ENCODE data around the gene SPINK9. TPM values are rescaled to one million over a fixed set of nuclear protein-coding genes. Genes with fewer than 3 reads are reported as not detected.

The SPINK9 gene
- not detected for polyA plus RNA-seq (2013, experiment 1 of 4)
- polyA plus RNA-seq (2013, experiment 2 of 4): not detected
- not detected for polyA plus RNA-seq (2013, experiment 3 of 4)
- not detected for polyA plus RNA-seq (2013, experiment 4 of 4)

GRCh38 chr5:148335259-148335658 is at the start of gene SPINK9:
Gene SPINK9 (plus strand): TSS chr5:148335559. CDS start chr5:148335614, 55 bp downstream.
- WGBS, 2 experiments: 85 to 96% methylated on average over 3 of the region's 3 CpGs

DNA sequence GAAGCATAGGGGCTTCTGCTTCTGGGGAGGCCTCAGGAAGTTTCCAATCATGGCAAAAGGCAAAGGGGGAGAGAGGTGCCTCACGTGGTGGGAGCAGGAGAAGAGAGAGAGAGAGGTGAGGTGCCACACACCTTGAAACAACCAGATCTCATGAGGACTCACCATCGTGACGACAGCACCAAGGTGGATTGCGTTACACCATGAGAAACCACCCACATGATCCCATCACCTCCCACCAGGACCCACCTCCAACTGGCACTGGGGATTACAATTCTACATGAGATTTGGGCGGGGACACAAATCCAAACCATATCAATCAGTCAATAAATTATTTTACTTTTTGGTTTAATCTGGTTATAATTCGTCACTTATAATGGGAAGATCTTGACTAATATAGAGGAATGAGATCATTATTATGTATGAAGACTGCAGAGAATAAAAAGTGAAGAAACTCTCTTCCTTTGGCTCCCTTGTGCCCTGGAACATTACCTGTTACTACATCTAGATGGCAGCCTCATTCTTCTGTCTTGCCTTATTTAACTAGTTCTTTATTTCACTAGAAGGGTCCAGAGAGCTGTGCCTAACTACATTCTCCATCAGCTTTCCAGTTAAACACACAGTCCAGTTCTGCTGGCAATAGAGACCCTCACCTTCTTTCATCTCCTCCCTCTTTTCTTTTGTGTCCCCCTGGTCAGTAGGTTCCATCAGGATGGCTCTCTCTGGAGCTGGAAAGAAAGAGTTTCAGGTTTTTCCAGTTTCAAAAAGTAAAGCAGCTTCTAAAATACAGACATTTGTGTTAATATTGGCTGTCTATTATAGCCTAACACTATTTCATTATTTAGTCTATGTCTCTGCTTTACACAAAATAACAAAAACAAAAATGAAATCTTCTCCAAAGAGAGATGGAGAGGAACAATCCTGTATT is 44.8 kb upstream of the SPINK9 start:
- H3K36me3 ChIP-seq (ENCODE audit: control insufficient read depth, insufficient read depth, low read length): no peaks in the 10 kb centered on the region
- no peak overlapping the region for H3K27ac ChIP-seq (ENCODE audit: insufficient read depth, low read depth, low read length, poor library complexity, severe bottlenecking)
- no peak overlapping the region for H3K4me3 ChIP-seq (ENCODE audit: insufficient read depth, low read depth, low read length)
- H3K4me1 ChIP-seq (ENCODE audit: control insufficient read depth, insufficient read depth, low read length): no peaks in the 10 kb centered on the region
- H3K9me3 ChIP-seq (ENCODE audit: control insufficient read depth, low read length): no peaks in the 10 kb centered on the region
- no peaks in the 10 kb centered on the region for H3K27me3 ChIP-seq (ENCODE audit: control insufficient read depth, insufficient read depth, low read length, poor library complexity, severe bottlenecking)
- 39 to 54% methylated on average over 4 to 5 of the region's 6 CpGs for WGBS, 2 experiments

More at GRCh38 chr5:148335259-148335658, at the start of gene SPINK9:
- Histone ChIP-seq H3K27ac (ENCODE audit: insufficient read depth, low read depth, low read length, poor library complexity, severe bottlenecking) (no peak within 1 kb of the TSS), H3K27me3 (ENCODE audit: control insufficient read depth, insufficient read depth, low read length, poor library complexity, severe bottlenecking) (no peaks in the 10 kb centered on the region), H3K4me1 (ENCODE audit: control insufficient read depth, insufficient read depth, low read length) (no peaks in the 10 kb centered on the region), H3K36me3 (ENCODE audit: control insufficient read depth, insufficient read depth, low read length) (no peaks in the 10 kb centered on the region), H3K4me3 (ENCODE audit: insufficient read depth, low read depth, low read length) (no peak within 1 kb of the TSS), H3K9me3 (ENCODE audit: control insufficient read depth, low read length) (no peaks in the 10 kb centered on the region)

DNA sequence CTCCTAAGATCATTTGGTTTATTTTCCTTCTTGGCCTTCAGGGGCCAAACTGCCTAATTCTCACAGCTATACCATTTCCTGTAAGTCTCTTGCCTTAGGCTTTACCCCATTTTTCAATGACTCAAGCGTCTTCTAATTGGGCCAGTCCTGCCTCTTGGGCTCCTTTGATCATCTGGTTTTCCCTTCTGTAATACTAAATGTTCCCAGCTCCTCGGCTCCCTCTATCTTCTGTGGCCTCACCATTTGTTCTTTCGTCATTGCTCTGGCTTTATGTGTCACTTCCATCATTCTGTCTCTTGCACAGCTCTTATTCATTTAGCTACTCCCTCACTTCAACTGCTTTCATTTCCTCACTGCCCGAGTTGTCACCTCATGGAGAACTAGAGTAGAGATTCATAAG is 37.6 kb upstream of the SPINK9 start:
- Histone ChIP-seq H3K36me3 (ENCODE audit: control insufficient read depth, insufficient read depth, low read length) (no peaks in the 10 kb centered on the region), H3K27ac (ENCODE audit: insufficient read depth, low read depth, low read length, poor library complexity, severe bottlenecking) (no peak overlapping the region), H3K4me1 (ENCODE audit: control insufficient read depth, insufficient read depth, low read length) (no peaks in the 10 kb centered on the region), H3K4me3 (ENCODE audit: insufficient read depth, low read depth, low read length) (no peak overlapping the region), H3K9me3 (ENCODE audit: control insufficient read depth, low read length) (no peaks in the 10 kb centered on the region), H3K27me3 (ENCODE audit: control insufficient read depth, insufficient read depth, low read length, poor library complexity, severe bottlenecking) (no peaks in the 10 kb centered on the region)
- 77 to 83% methylated on average over 4 of the region's 4 CpGs for WGBS, 2 experiments

DNA sequence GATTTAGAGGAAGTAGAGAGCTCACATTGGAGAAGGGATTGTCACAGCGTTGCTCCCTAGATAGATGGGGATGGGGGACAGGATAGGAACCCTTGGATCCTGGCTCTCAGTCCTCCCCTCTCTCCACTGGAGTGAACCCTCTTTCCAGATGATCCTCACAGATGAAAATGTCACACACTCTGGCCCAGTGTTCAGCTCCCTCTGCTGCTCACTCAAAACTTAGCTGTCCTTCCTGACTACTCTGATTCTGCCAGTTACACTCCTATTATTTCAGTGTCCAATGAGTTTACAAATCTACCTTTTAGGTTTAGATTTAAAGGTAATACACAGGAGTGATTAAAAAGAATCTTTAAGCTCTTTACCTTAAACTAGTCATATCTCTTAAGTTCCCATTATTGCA is 28.9 kb upstream of the SPINK9 start:
- Histone ChIP-seq H3K9me3 (ENCODE audit: control insufficient read depth, low read length) (no peaks in the 10 kb centered on the region), H3K4me3 (ENCODE audit: insufficient read depth, low read depth, low read length) (no peak overlapping the region), H3K27me3 (ENCODE audit: control insufficient read depth, insufficient read depth, low read length, poor library complexity, severe bottlenecking) (no peaks in the 10 kb centered on the region), H3K4me1 (ENCODE audit: control insufficient read depth, insufficient read depth, low read length) (peaks cover 5% of the 10 kb centered on the region), H3K36me3 (ENCODE audit: control insufficient read depth, insufficient read depth, low read length) (no peaks in the 10 kb centered on the region), H3K27ac (ENCODE audit: insufficient read depth, low read depth, low read length, poor library complexity, severe bottlenecking) (no peak overlapping the region)
- WGBS, 2 experiments: 85 to 89% methylated on average over 1 of the region's 1 CpG

DNA sequence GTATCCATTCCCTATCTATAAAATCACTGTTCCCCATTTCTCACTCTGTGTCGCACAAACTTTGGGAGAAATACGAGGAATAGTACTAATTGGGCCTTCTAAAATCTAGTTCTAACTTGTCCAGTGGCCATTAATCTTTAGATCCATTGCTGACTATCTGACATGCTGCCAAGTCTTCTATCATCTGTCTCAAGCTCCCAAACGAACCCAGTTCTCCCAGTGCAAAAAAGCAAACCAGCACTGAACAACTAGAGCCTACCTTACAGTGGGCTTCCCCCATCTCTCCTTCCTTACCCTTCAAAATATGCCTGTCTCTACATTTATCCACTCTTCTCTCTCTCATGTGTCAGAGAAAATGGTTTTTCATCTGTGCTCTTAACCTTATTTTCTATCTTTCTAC is 26.3 kb upstream of the SPINK9 start:
- no peak overlapping the region for H3K4me3 ChIP-seq (ENCODE audit: insufficient read depth, low read depth, low read length)
- H3K4me1 ChIP-seq (ENCODE audit: control insufficient read depth, insufficient read depth, low read length): peaks cover 5% of the 10 kb centered on the region
- H3K36me3 ChIP-seq (ENCODE audit: control insufficient read depth, insufficient read depth, low read length): no peaks in the 10 kb centered on the region
- no peak overlapping the region for H3K27ac ChIP-seq (ENCODE audit: insufficient read depth, low read depth, low read length, poor library complexity, severe bottlenecking)
- WGBS, 2 experiments: 85 to 94% methylated on average over 3 of the region's 3 CpGs
- no peaks in the 10 kb centered on the region for H3K9me3 ChIP-seq (ENCODE audit: control insufficient read depth, low read length)
- no peaks in the 10 kb centered on the region for H3K27me3 ChIP-seq (ENCODE audit: control insufficient read depth, insufficient read depth, low read length, poor library complexity, severe bottlenecking)

GRCh38 chr5:148309746-148310145 is 25.6 kb upstream of the SPINK9 start:
- Histone ChIP-seq H3K27ac (ENCODE audit: insufficient read depth, low read depth, low read length, poor library complexity, severe bottlenecking) (no peak overlapping the region), H3K27me3 (ENCODE audit: control insufficient read depth, insufficient read depth, low read length, poor library complexity, severe bottlenecking) (no peaks in the 10 kb centered on the region), H3K4me3 (ENCODE audit: insufficient read depth, low read depth, low read length) (no peak overlapping the region), H3K36me3 (ENCODE audit: control insufficient read depth, insufficient read depth, low read length) (no peaks in the 10 kb centered on the region), H3K4me1 (ENCODE audit: control insufficient read depth, insufficient read depth, low read length) (peaks cover 5% of the 10 kb centered on the region), H3K9me3 (ENCODE audit: control insufficient read depth, low read length) (no peaks in the 10 kb centered on the region)

DNA sequence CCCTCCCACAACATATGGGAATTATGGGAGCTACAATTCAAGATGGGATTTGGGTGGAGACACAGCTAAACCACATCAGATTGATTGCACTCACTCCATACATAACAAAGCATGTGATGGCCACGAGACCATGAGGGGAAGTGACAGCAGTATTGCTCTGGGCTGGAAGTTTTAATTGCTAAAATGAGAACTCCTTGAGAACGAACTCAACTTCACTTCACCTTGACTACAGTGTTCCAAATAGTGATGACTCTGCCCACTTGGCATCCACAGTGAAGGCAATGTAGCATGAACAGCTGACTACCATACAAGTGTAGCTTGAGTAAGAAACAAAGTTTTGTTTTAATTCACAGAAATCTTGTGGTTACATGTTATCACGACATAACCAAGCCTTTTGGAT is 23.9 kb upstream of the SPINK9 start:
- H3K4me3 ChIP-seq (ENCODE audit: insufficient read depth, low read depth, low read length): no peak overlapping the region
- H3K9me3 ChIP-seq (ENCODE audit: control insufficient read depth, low read length): no peaks in the 10 kb centered on the region
- H3K4me1 ChIP-seq (ENCODE audit: control insufficient read depth, insufficient read depth, low read length): no peaks in the 10 kb centered on the region
- WGBS, 2 experiments: 87 to 90% methylated on average over 2 to 3 of the region's 3 CpGs
- H3K27ac ChIP-seq (ENCODE audit: insufficient read depth, low read depth, low read length, poor library complexity, severe bottlenecking): no peak overlapping the region
- H3K36me3 ChIP-seq (ENCODE audit: control insufficient read depth, insufficient read depth, low read length): no peaks in the 10 kb centered on the region
- no peaks in the 10 kb centered on the region for H3K27me3 ChIP-seq (ENCODE audit: control insufficient read depth, insufficient read depth, low read length, poor library complexity, severe bottlenecking)

DNA sequence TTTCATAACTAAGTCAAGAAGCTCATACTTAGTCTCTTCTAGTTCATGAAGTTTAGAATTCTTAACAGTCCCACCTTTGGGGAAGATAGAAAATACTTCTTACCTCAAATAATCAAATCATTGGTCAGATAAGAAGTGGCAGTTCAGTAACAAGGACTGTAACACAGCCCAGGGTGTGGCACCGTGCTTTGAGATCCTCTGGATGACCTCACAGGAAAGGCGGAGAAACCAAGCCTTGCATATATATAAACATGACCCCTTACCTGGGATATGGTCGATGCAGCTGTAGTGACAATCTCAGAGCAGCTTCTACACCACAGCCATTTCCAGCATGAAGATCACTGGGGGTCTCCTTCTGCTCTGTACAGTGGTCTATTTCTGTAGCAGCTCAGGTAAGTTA is 23.2 kb upstream of the SPINK9 start, which contains the start of gene SPINK7:
TSS of gene SPINK7 (plus strand) at position 271 of the 400 bp plus-strand sequence. CDS start at position 332, 61 bp downstream.
- H3K4me3 ChIP-seq (ENCODE audit: insufficient read depth, low read depth, low read length): no peak within 1 kb of the TSS
- H3K27ac ChIP-seq (ENCODE audit: insufficient read depth, low read depth, low read length, poor library complexity, severe bottlenecking): no peak within 1 kb of the TSS
- H3K9me3 ChIP-seq (ENCODE audit: control insufficient read depth, low read length): no peaks in the 10 kb centered on the region
- 80 to 85% methylated on average over 3 of the region's 3 CpGs for WGBS, 2 experiments
- no peaks in the 10 kb centered on the region for H3K4me1 ChIP-seq (ENCODE audit: control insufficient read depth, insufficient read depth, low read length)
- H3K27me3 ChIP-seq (ENCODE audit: control insufficient read depth, insufficient read depth, low read length, poor library complexity, severe bottlenecking): no peaks in the 10 kb centered on the region
- no peaks in the 10 kb centered on the region for H3K36me3 ChIP-seq (ENCODE audit: control insufficient read depth, insufficient read depth, low read length)

DNA sequence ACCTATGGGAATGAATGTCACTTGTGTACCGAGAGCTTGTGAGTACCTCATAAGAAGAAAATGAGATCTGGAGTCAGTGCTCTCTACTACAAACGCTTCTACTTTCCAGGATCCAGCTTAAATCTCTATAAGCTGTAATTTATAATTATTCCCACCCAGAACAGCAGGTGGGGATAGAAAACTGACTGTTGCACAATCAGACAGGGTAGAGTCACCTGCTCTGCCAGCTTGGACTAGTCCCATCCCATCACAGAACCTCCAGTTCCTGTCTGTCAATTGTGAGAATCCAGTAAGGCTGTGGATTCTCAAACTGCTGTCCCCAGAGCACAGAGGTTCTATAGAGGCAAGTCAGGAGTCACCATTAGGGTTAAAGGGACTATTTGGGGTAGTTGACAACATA is 21.2 kb upstream of the SPINK9 start:
- Histone ChIP-seq H3K36me3 (ENCODE audit: control insufficient read depth, insufficient read depth, low read length) (no peaks in the 10 kb centered on the region), H3K4me1 (ENCODE audit: control insufficient read depth, insufficient read depth, low read length) (no peaks in the 10 kb centered on the region), H3K9me3 (ENCODE audit: control insufficient read depth, low read length) (no peaks in the 10 kb centered on the region), H3K27me3 (ENCODE audit: control insufficient read depth, insufficient read depth, low read length, poor library complexity, severe bottlenecking) (no peaks in the 10 kb centered on the region), H3K4me3 (ENCODE audit: insufficient read depth, low read depth, low read length) (no peak overlapping the region), H3K27ac (ENCODE audit: insufficient read depth, low read depth, low read length, poor library complexity, severe bottlenecking) (no peak overlapping the region)
- whole genome bisulfite sequencing, 2 experiments: 90 to 100% methylated on average over 2 of the region's 2 CpGs

DNA sequence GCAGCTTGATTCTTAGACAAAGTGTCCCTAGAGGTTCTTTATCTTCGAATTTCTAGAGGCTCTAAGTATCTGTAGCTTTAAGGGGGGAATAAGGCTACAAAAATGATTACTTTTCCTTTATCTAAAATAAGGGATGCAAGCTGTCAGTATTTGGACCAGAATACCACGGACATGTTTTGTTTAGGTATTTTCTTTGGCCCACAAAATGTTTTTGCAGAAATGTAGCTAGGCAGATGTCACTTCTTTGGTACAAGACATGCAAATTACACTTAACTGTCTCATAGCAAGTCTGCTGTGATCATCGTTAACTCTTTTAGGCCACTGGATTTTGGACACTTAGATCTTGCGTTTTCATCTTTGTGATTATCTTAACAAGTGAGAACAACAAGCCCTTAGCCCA is 20.6 kb upstream of the SPINK9 start:
- Histone ChIP-seq H3K27ac (ENCODE audit: insufficient read depth, low read depth, low read length, poor library complexity, severe bottlenecking) (no peak overlapping the region), H3K27me3 (ENCODE audit: control insufficient read depth, insufficient read depth, low read length, poor library complexity, severe bottlenecking) (no peaks in the 10 kb centered on the region), H3K4me3 (ENCODE audit: insufficient read depth, low read depth, low read length) (no peak overlapping the region), H3K36me3 (ENCODE audit: control insufficient read depth, insufficient read depth, low read length) (no peaks in the 10 kb centered on the region), H3K4me1 (ENCODE audit: control insufficient read depth, insufficient read depth, low read length) (no peaks in the 10 kb centered on the region), H3K9me3 (ENCODE audit: control insufficient read depth, low read length) (no peaks in the 10 kb centered on the region)
- 79 to 80% methylated on average over 4 of the region's 4 CpGs for WGBS, 2 experiments
